KG1 (cell line): ENCODE results near the gene GMDS.

Source experiments
- DNase-seq: peaks from one replicate; lab custom pipeline; 2025; lab: John Stamatoyannopoulos, UW

The GMDS gene

GRCh38 chr6:2245103-2245876 is at the start of gene GMDS:
GMDS (minus strand) TSS chr6:2245605.
- DNase-seq = peak; percentile 72

- no peak for DNase-seq
Observed at GRCh38 chr6:2285510-2285909, 40.1 kb upstream of the GMDS start.

DNA sequence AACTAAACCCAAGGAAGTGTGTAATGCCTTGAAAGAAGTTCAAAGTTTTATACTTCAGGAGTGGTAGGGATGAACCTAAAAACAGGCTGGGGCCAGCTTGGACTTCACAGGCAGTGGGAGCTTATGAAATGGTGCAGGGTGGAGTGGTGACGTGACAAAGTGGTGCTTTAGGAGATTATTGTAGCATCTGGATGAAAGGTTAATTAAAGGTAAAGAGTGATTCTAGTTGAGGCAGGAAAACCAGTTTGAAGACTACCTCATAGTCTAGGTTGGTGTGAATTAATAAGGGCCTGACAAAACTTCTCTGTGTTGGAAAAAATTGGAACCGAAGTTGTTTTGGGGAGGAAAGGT is 30.5 kb upstream of the GMDS start:
- DNase-seq = no peak

- DNase-seq = no peak
Observed at GRCh38 chr6:2274981-2275891, 29.8 kb upstream of the GMDS start.

DNA sequence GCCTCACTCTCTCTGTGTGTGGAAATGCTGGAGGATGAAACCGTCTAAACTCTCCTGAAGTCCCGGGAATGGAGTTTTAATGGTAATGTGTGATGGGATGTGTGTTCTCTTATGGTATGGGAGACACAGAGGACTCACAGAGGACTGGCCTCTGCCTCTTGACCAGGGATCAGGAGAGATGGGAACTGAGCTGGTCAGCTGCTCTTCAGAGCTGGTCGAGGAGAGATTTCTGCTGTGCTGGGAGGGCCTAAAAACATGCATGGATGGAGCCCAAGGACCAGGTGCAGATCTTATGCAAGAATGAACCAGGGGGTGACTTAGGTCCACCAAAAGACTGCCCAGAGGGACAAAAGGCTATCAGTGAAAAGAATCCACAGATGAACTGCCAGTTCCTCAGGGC is 27.3 kb upstream of the GMDS start:
- no peak for DNase-seq

DNA sequence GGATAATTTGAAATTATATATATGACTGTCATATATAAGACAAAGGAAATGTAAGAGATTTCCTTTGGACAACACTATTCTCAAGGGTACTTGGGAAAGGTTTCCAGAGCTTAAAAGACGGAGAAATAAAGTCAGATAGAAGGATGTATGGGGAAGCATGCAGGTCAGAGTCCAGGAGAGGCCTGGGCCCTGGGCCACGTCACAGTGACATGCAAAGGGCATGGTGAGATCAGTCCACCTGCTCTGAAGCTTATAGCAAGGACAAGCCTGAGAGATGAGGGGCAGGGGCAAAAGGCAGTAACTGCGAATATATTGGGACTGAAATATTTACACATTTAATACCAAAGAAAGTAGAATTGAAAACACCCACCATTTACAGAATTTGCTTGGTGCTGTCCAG is 24.6 kb upstream of the GMDS start:
- no peak for DNase-seq

- no peak for DNase-seq
Observed at GRCh38 chr6:2266841-2267240, 21.4 kb upstream of the GMDS start.

- DNase-seq = no peak
Observed at GRCh38 chr6:2266031-2266795, 20.8 kb upstream of the GMDS start.

GRCh38 chr6:2264932-2265331 is 19.5 kb upstream of the GMDS start:
- no peak for DNase-seq

GRCh38 chr6:2263896-2264295 is 18.5 kb upstream of the GMDS start:
- no peak for DNase-seq

GRCh38 chr6:2259574-2259973 is 14.2 kb upstream of the GMDS start:
- no peak for DNase-seq

DNA sequence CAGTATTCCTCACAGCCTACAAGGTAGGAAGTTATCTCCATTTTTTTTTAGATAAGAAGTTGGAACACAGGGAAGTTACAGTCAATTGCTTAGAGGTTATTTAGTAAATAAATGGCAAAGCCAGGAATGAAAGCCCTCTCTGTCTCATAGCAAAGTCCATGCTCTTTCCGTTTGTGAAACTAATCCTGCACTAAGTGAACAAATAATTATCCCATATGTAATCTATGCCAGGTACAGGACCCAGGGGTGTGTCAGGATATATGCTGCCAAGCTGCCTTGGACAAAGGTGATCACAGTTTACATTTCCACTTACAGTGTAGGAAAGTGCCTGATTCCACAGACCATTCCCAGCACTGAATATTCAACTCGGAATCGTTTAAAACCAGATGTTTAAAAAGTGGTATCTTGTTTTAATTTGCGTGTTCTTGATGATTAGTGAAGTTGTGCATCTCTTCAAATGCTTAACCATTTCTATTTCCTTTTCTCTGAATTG is 13.6 kb upstream of the GMDS start:
- no peak for DNase-seq

DNA sequence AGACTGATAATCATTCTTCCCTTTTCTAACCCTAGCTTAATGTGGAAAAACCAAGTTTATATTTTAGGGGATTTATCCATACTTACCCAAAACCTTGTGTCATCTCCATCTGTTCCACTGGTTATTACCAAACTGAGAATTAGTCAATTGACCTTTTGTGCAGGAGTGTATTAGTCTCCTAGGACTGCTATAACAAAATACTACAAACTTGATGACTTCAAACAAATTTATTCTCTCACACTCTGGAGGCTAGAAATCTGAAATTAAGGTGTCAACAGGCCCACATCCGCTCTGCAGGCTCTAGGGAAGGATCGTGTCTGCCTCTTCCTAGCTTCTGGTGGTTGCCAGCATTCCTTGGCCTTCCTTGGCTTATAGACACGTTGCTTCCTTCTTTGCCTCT is 12.7 kb upstream of the GMDS start:
- no peak for DNase-seq

DNA sequence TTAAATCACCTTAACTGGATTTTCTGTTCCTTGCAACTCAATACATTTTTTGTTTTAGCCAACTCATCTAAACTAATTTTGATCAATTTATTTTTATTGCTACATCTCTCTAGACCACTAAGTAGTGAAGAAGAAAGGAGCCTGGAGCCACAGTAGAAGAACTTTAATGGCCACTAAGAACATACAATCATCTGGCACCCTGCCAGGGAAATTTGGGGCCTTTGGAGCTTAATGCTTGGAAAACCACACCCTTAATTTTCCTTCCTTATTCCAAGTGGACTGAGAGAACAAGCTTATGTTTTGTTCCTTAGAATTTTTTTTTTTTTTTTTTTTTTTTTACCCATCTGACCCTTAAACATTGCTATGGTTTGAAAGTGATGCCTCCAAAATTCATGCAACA is 12.0 kb upstream of the GMDS start:
- no peak for DNase-seq

DNA sequence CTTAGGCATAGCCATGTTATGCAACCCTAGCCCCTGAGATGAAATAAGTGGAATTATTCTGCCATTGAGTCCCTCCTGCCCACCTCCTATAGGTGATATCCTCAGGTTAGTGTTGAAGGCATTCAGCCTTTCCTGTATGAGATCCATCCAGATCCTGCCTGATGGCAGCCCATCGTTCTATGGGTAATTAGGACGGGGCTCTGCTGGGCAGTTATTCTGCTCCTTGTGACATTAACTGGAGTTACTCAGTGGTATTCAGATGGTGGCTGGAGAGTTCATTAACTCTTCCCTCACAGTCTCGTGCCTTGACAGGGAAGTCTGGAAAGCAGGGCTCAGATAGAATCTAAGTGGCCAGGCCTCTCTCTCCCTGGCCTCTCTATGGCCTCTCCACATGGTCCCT is 9.3 kb upstream of the GMDS start:
- no peak for DNase-seq

DNA sequence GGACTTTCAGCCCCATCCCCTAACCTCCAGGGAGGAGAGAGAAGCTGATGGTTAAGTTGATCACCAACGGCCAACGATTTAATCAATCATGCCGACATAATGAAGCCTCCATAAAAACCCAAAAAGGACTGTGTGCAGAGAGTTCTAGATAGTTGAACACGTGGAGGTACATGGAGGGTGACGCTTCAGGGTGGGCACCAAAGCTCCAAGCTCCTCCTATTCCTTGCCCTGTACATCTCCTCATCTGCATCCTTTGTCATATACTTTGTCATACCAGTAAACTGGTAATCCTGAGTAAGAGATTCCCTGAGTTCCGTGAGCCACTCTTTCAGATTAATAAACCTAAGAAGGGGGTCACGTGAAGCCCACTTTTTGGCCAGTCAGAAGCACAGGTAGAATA is 3.7 kb upstream of the GMDS start:
- no peak for DNase-seq

DNA sequence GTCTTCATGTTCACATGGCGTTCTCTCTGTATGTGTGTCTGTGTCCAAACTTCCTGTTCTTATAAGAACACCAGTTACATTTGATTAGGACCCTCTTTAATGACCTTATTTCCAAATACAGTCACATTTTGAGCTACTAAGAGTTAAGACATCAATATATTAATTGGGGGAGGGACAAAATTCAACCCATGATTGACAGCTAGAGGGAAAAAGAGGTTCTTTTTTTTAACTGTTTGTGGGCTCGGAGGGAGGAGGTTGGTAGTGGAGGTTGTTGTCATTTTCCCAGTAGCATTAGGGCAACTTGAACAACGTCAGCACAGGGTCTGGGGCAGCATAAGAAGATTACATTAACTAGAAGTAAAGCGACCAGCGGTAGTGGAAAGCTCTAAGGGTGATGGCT is 2.3 kb upstream of the GMDS start:
- no peak for DNase-seq

DNA sequence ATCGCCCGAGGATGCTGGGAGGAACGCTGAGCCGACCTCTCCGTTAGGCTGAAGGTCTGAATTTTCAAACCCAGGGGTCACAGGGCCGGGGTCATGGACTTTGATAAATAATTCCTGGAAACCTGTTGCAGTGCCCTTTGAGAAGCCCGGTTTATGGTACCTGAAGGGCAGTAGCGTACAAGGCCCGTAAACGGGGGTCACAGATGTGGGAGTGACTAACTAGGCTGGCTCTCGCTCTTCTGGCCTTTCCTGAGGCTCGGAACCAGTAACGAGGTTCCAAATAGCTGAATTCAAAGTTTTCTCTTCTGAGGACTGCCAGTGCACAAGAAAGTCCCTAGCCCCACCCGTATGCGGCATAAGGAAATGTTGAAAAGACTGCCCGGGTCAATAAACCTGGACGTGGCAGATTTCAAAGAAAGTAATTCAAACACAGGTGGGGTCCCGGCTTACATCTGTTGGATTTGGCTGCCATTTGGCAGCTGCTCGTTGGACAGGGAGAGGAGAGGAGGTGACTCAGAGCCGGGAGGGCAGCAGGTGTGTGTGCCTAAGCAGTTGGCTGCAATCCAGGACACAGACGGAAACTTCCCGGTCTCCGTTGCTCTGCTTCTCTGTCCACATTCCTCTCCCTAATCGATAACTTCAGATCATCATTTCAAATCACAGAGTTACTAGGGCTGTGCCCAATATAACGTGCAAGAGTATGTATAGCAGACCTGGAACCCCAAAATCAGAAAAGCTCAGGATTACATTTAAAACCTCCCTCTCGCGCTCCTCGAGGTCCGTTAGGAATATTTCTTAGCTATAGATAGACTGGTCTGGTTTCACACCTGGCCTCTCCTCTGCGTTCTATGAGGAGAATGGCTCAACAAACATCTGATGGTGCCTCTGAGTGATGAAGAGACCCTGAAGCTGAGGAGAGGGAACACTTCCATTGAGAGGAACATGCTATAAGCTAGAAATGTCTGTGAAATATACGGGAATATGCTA is 765 bp upstream of the GMDS start:
- DNase-seq = no peak

DNA sequence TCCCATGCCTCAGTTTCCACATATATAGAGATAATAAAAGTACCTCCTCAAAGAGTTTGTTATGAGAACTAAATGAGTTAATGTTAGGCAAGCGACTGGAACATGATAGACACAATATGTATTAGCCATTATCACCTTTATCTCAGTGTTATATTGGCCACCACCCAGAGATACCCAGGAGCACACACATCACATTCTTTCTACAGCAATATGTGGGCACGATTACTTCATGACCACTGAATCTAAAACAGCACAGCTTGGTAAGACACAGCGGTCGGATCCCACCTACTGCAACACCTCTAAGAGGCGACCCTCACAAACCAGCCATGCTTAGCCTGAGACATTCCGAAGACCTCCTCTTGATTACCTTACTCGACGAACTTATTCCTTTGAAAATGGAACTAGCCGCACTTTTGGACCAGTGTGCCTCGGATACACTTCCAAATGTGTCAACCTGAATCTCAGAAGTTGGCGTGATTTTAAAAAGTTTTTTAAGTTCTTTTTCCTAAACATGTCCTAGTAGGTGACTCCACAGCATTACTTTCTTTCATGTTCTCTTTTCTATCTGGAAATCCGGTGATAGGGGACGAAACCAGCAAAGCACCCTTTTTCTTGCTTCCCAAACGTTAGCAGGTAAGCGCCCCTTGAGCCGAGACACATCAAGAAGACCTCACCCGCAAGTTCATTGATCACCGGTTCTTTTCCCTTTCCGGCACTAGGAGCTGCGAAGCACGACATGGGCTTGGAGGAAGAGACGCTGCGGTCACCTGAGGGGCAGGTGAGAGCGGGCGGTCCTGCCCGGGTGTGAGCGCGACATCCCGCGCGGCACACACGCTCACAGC is 923 bp downstream of the GMDS start:
- no peak for DNase-seq

- no peak for DNase-seq
Observed at GRCh38 chr6:2242311-2242710, 3.1 kb downstream of the GMDS start.
